GM19240 (cell line): ENCODE measurements around the gene VWA5B2.

Experiments used
- DNase-seq: peaks from one replicate; pipeline ENCODE4 v3.0.0; 2011; ENCODE audit warnings: low spot score; ENCODE audit not compliant: insufficient read length

VWA5B2 gene

GRCh38 chr3:184229394-184230080, at the start of gene VWA5B2:
TSS of gene VWA5B2 (plus strand) at chr3:184229585. CDS start at chr3:184230529, 944 bp downstream.
- DNase-seq: peak; percentile 95

GRCh38 chr3:184180165-184180564, 49.2 kb upstream of the VWA5B2 start:
- no peak for DNase-seq

- DNase-seq: no peak
These were observed 47.8 kb upstream of the VWA5B2 start for GRCh38 chr3:184181596-184181995.

DNA sequence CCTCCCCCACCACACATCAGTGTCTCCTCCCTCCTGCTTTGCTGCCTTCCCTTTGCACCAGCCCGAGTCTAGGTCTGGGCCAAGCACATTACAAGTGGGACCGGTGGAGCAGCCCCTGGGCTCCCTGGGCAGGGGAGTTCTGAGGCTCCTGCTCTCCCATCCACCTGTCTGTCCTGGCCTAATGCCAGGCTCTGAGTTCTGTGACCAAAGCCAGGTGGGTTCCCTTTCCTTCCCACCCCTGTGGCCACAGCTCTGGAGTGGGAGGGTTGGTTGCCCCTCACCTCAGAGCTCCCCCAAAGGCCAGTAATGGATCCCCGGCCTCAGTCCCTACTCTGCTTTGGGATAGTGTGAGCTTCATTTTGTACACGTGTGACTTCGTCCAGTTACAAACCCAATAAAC, 45.7 kb upstream of the VWA5B2 start:
- no peak for DNase-seq

DNA sequence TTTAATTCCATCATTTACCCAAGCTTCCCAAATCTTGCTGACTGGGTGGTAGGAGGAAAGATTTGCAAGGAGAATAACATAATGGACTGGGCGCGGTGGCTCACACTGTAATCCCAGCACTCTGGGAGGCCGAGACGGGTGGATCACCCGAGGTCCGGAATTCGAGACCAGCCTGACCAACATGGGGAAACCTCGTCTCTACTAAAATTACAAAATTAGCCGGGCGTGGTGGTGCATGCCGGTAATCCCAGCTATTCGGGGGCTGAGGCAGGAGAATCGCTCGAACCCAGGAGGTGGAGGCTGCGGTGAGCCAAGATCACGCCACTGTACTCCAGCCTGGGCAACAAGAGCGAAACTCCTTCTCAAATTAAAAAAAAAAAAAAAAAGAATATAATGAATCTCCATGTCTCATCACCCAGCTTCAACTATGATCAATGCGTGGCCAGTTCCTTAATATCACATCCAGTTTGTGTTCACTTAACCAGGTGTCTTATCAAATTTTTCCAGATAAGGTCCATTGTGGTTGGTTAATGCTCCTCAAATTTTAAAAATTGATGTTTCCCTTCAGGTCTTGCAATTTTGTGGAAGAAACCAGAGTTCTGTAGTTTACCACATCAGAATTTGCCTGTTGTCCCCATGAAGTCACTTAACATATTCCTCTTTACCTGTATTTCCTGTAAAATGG, 44.7 kb upstream of the VWA5B2 start:
- no peak for DNase-seq

GRCh38 chr3:184185461-184186183, 43.8 kb upstream of the VWA5B2 start:
- peak; percentile 98 for DNase-seq

GRCh38 chr3:184186184-184186901, 43.0 kb upstream of the VWA5B2 start, which contains the start of gene ABCF3:
TSS of gene ABCF3 (plus strand) at chr3:184186199. CDS start at chr3:184186208, 9 bp downstream.
- no peak for DNase-seq

DNA sequence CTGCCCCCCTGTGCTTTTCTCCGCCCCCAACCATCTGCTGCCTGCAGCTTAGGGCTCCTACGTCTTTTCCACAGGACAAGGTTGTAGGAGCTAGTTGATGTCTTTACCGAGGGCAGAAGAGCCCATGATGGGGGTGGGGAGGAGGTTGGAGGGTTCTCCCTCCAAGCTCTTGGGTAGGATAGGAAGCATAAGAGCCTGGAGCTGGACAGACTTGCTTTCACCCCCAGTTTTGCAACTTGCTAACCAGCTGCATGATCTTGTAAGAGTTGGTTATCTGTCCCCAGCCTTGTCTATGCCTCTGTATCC, 42.5 kb upstream of the VWA5B2 start:
- DNase-seq: no peak

DNA sequence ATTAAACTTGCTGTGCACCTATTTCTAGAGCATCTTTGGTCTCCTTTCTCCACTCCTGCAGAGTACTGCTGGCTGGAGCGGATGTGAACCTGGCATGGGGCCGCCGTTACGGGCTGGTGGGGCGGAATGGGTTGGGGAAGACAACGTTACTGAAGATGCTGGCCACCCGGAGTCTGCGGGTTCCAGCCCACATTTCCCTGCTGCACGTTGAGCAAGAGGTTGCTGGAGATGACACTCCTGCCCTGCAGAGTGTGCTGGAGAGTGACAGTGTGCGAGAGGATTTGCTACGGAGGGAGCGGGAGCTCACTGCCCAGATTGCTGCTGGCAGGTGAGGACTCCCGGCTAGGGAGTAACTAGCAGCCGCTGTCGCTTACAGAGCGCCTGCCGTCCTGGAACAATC, 41.3 kb upstream of the VWA5B2 start:
- no peak for DNase-seq

GRCh38 chr3:184189421-184189820, 40.0 kb upstream of the VWA5B2 start:
- DNase-seq: no peak

GRCh38 chr3:184192889-184193288, 36.5 kb upstream of the VWA5B2 start:
- DNase-seq: no peak

DNA sequence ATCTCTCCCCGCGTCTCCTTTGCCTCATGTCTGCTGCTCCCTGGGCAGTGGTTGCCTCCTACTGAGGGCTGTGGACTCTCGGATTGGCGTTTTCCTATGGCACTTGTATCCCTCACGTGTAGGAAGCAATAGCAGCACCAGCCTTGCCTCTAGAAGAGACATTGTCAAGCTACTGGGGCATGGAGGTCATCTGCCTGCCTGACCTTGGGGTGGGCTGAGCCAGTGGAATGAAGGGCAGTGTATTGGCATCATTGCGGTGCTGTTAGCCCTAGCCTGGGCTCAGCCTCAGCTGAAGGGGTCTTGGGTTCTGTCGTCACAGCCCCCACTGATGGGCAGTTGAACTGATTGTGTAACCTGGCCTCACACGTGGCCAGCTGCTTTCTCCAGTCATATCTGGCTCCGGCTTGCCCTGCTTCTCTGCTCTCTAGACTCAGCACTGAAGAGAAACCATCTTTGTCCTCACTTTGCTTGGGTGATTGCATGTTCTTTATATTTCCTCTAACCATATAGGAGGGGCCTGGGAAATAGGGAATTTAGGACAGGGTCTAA, 35.3 kb upstream of the VWA5B2 start:
- DNase-seq: no peak

DNA sequence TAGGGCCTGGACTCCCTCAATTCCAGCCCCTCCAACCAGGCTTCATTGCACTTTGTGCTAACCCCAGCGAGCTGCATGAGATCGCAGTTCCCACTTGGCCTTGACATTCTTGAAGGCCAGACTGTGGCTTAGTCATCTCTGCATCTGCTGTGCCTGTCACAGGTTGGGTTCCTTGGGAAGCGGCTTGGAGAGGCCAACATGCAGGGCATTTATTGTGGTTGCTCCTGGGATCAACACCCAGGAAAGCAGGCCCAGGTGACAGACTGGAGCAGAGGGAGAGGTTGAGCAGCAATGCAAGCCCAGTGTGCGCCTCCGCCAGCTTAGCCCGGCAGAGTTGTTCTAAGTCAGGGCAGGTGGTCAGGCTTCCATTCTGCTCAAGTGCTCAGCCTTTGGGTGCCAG, 32.8 kb upstream of the VWA5B2 start:
- DNase-seq: no peak

GRCh38 chr3:184198509-184198908, 30.9 kb upstream of the VWA5B2 start:
- no peak for DNase-seq

GRCh38 chr3:184200825-184201224, 28.6 kb upstream of the VWA5B2 start:
- no peak for DNase-seq

GRCh38 chr3:184203526-184203925, 25.9 kb upstream of the VWA5B2 start:
- no peak for DNase-seq

- no peak for DNase-seq
These were observed 20.1 kb upstream of the VWA5B2 start for GRCh38 chr3:184209146-184209923.

DNA sequence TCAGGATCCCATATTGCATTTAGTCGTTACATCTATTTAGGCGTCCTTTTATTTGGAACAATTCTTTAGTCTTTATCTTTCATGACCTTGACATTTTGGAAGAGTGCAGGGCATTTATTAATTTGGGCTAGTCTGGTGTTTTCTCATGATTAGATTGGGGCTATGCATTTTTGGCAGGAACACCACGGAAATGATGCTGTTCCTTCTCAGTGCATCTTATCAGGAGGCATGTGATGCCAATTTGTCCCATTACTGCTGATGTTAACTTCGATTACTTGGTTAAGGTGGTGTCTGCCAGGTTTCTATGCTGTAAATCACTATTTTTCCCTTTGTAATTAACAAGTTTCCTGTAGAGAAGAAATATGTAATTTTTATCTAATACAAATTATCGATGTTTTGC, 18.1 kb upstream of the VWA5B2 start:
- no peak for DNase-seq

GRCh38 chr3:184211718-184212117, 17.7 kb upstream of the VWA5B2 start:
- no peak for DNase-seq

DNA sequence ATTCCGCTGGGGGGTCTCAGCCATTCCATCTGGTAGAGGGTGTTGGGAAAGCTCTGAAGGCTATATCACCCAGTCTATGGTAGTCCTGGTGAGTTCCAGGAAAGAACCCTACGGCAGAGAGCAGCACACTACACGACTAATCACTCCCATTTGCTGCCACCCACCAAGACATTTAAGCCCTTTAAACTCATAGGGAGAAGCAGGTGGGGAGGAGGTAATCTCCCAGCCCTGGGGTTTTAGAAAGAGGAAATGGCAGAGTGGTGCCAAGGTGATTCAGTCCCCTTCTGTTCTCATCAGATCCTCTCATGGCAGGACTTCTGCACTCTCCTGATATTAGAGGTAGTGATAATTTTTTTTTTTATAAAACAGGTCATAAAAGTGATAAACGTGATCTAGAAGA, 10.6 kb upstream of the VWA5B2 start:
- no peak for DNase-seq

GRCh38 chr3:184222521-184222920, 6.9 kb upstream of the VWA5B2 start:
- no peak for DNase-seq
